Upper lobe of left lung (tissue), 6 donors: ENCODE measurements around the gene SKIC2. TPM values are rescaled to one million over a fixed set of nuclear protein-coding genes. Genes with fewer than 3 reads are reported as not detected.

ENCODE experiments used
- ATAC-seq, 2 donors: fragments of 200-7000 bp; cut with Tn5 transposase; one replicate each; pipeline ENCODE4 v1.9.1; 2022; ENCODE audit warnings: mild to moderate bottlenecking in 2 of 2, moderate library complexity in 2 of 2; ENCODE audit not compliant: low FRiP score in 2 of 2
- DNase-seq, 2 donors: peaks; one replicate each; pipeline ENCODE4 v3.0.0-alpha.2; 2019 to 2020
- H3K27ac ChIP-seq, 4 donors: fragments of 200-600 bp; sonication (generic); one replicate each; pipeline ENCODE4 v1.5.1; 2016 to 2019
- H3K27me3 ChIP-seq, 4 donors: fragments of 200-600 bp; sonication (generic); one replicate each; pipeline ENCODE4 v1.5.1; 2017 to 2019
- H3K36me3 ChIP-seq, 4 donors: fragments of 200-600 bp; sonication (generic); one replicate each; pipeline ENCODE4 v1.5.1; 2016 to 2019
- H3K4me1 ChIP-seq, 4 donors: fragments of 200-600 bp; sonication (generic); one replicate each; pipeline ENCODE4 v1.5.1; 2018 to 2019
- H3K4me3 ChIP-seq, 4 donors: fragments of 200-600 bp; sonication (generic); one replicate each; pipeline ENCODE4 v1.5.1; 2017 to 2019; ENCODE audit warnings: mild to moderate bottlenecking in 2 of 4, moderate library complexity in 1 of 4
- H3K9me3 ChIP-seq, 4 donors: fragments of 200-600 bp; sonication (generic); one replicate each; pipeline ENCODE4 v1.5.1; 2018 to 2019
- CTCF ChIP-seq, 6 experiments: fragments of 450-650 bp in 4 of 6; fragments of 200-600 bp in 2 of 6; sonication (generic) in 2 of 6; IDR thresholded peaks; one replicate each; pipeline ENCODE4 v1.5.1; 2016 to 2019; ENCODE audit warnings: antibody characterized with exemption in 6 of 6
- EP300 ChIP-seq, 4 donors: sonication (generic); formaldehyde crosslinking; IDR thresholded peaks; one replicate each; pipeline ENCODE4 v1.5.1; 2017; ENCODE audit warnings: antibody characterized with exemption in 4 of 4, control low read depth in 2 of 4
- POLR2A ChIP-seq, 4 donors: fragments of 450-650 bp; IDR thresholded peaks; one replicate each; pipeline ENCODE4 v1.5.1; 2016 to 2017; ENCODE audit warnings: antibody characterized with exemption in 4 of 4, mild to moderate bottlenecking in 2 of 4
- POLR2AphosphoS5 ChIP-seq, 2 donors: sonication (generic); formaldehyde crosslinking; IDR thresholded peaks; one replicate each; pipeline ENCODE4 v1.5.1; 2017; ENCODE audit warnings: antibody characterized with exemption in 2 of 2
- WGBS, 2 donors: methylation state at CpG; one replicate each; pipeline ENCODE4 v1.1.5; 2017 to 2018; 5-methylcytosine and 5-hydroxymethylcytosine counted together
- total RNA-seq, 6 donors: library from RNA; depleted of rRNA in 4 of 6; stranded (reverse); fragments of >200 nt in 4 of 6; gene quantifications; one replicate each; pipeline versions ENCODE4 v1.1.0 to v1.2.1, GENCODE V29; 2016 to 2021
- donor health status: DM: no; HTN: no; CAD: no; lungs with moderate emphysema.
- donor health status: DM: no; HTN: yes; CAD: no; lungs with severe emphysema.

SKIC2 gene
- total RNA-seq, 6 donors from 2014 or later, result 27.7 to 172 (median 58.6) TPM

GRCh38 chr6:31952890-31953289 lies 6.1 kb upstream of the SKIC2 start:
- Histone ChIP-seq H3K4me1 (peaks cover 2 to 7% (median 7%) of the 10 kb centered on the region in 4 donors), H3K36me3 (peaks cover 21 to 76% (median 59%) of the 10 kb centered on the region in 4 donors), H3K4me3 (no peak overlapping the region), H3K27me3 (no peaks in the 10 kb centered on the region), H3K27ac (peak overlapping the region in 2 of 4 donors; percentile 49 to 64), H3K9me3 (no peaks in the 10 kb centered on the region)
- TF ChIP-seq EP300 (IDR thresholded peaks at IDR 0.05) (no peak), CTCF (IDR thresholded peaks at IDR 0.05) (no peak), POLR2A (IDR thresholded peaks at IDR 0.05) (no peak), POLR2AphosphoS5 (IDR thresholded peaks at IDR 0.05) (no peak)
- ATAC-seq (no peak), DNase-seq (no peak)
- WGBS, 2 donors, result 75 to 80% methylated on average over 5 of the region's 5 CpGs

GRCh38 chr6:31954511-31954910 lies 4.5 kb upstream of the SKIC2 start:
- Histone ChIP-seq H3K4me3 (no peak overlapping the region), H3K27me3 (no peaks in the 10 kb centered on the region), H3K27ac (no peak overlapping the region), H3K9me3 (no peaks in the 10 kb centered on the region), H3K4me1 (peaks cover 10 to 17% (median 14%) of the 10 kb centered on the region in 4 donors), H3K36me3 (peaks cover 21 to 76% (median 57%) of the 10 kb centered on the region in 4 donors)
- 95 to 97% methylated on average over 28 of the region's 28 CpGs for WGBS, 2 donors
- DNase-seq, result peak in 1 of 2 donors; percentile 73
- no peak for ATAC-seq
- TF ChIP-seq EP300 (IDR thresholded peaks at IDR 0.05) (no peak), POLR2A (IDR thresholded peaks at IDR 0.05) (no peak), CTCF (IDR thresholded peaks at IDR 0.05) (no peak), POLR2AphosphoS5 (IDR thresholded peaks at IDR 0.05) (no peak)

- ATAC-seq, result no peak
- WGBS, 2 donors, result 92 to 95% methylated on average over 3 of the region's 3 CpGs
Measured at GRCh38 chr6:31956796-31957195, 2.2 kb upstream of the SKIC2 start.

GRCh38 chr6:31958412-31958740 lies 599 bp upstream of the SKIC2 start:
- H3K4me3 ChIP-seq, result peak overlapping the region; percentile 74 to 94 (median 78)
- peaks cover 35 to 73% (median 59%) of the 10 kb centered on the region in 4 donors for H3K36me3 ChIP-seq
- H3K27me3 ChIP-seq, result no peaks in the 10 kb centered on the region
- TF ChIP-seq POLR2AphosphoS5 (IDR thresholded peaks at IDR 0.05), result no peak
- no peaks in the 10 kb centered on the region for H3K9me3 ChIP-seq
- peak overlapping the region; percentile 85 to 90 (median 88) for H3K27ac ChIP-seq
- DNase-seq, result no peak
- peaks cover 17 to 21% (median 19%) of the 10 kb centered on the region in 4 donors for H3K4me1 ChIP-seq
- WGBS, 2 donors, result 10 to 13% methylated on average over 11 of the region's 11 CpGs
- ATAC-seq, result peak in 1 of 2 donors; percentile 12

More at GRCh38 chr6:31956796-31957195, 2.2 kb upstream of the SKIC2 start:
- no peak overlapping the region for H3K27ac ChIP-seq
- no peaks in the 10 kb centered on the region for H3K9me3 ChIP-seq
- no peak for DNase-seq
- no peaks in the 10 kb centered on the region for H3K27me3 ChIP-seq
- peaks cover 22 to 73% (median 51%) of the 10 kb centered on the region in 4 donors for H3K36me3 ChIP-seq
- H3K4me3 ChIP-seq, result no peak overlapping the region
- TF ChIP-seq EP300 (IDR thresholded peaks at IDR 0.05) (no peak), CTCF (IDR thresholded peaks at IDR 0.05) (no peak), POLR2A (IDR thresholded peaks at IDR 0.05) (no peak), POLR2AphosphoS5 (IDR thresholded peaks at IDR 0.05) (no peak)
- H3K4me1 ChIP-seq, result peaks cover 17 to 25% (median 19%) of the 10 kb centered on the region in 4 donors

- no peaks in the 10 kb centered on the region for H3K27me3 ChIP-seq
- H3K4me1 ChIP-seq, result peaks cover 17 to 21% (median 19%) of the 10 kb centered on the region in 4 donors
- H3K27ac ChIP-seq, result no peak overlapping the region
- no peaks in the 10 kb centered on the region for H3K9me3 ChIP-seq
- DNase-seq (no peak), ATAC-seq (no peak)
- 95 to 100% methylated on average over 12 of the region's 12 CpGs for WGBS, 2 donors
- no peak overlapping the region for H3K4me3 ChIP-seq
- TF ChIP-seq POLR2AphosphoS5 (IDR thresholded peaks at IDR 0.05) (no peak), CTCF (IDR thresholded peaks at IDR 0.05) (no peak), POLR2A (IDR thresholded peaks at IDR 0.05) (no peak), EP300 (IDR thresholded peaks at IDR 0.05) (no peak)
- peaks cover 37 to 73% (median 58%) of the 10 kb centered on the region in 4 donors for H3K36me3 ChIP-seq
Measured at GRCh38 chr6:31961616-31962015, 2.6 kb downstream of the SKIC2 start.
